HG03095 (cell line): Measurements from ENCODE around the gene PRKAR2B.
"Not testable (repeated sequence)": the region's sequence is repeated elsewhere in the genome, so short reads cannot be mapped to it uniquely, and the experiment has no call there.

Experiments used
- ATAC-seq: cut with Tn5 transposase; IDR thresholded peaks from one replicate; pipeline ENCODE4 v1.9.1; 2021; ENCODE audit warnings: moderate library complexity; ENCODE audit not compliant: unreplicated experiment

PRKAR2B gene

DNA sequence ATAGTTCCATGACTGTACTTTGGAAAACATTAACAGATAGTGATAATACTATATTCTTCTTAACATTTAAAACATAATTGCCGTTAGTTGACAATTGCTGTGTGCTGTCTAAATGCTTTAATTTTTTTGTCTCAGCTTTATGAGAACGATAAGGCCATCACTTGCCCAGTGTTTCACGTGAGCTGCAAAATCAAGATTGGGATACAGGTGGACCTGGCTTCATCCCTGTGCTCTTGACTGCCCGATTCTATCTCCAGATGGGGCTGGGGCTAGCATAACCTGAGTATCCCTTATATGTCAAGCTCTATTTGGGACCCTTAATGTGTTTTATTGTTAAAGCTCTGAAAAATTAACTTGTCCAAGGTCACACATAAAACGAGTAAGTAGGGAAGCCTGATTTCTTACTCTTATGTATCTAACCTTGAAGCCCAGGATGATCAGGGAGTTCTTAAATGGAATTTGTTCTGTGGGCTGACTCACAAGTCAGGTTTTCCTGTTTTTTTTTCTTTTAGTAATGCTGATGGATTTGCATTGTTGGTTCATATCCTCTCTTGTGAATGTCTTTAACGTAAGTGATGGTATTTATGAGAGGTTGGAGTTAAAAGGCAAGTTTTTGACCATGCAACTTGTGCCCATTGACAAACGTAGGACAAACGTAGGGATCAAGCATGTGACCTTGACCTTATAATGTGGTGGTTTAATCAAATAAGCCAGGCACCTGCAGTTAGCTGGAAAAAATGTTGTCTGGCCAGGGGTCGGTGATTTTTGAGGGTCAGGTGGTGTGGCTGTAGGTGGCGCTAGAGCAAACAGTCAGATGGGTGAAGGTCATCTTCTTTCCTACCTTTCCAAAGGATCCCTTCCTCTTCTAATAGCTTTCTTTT is 3.6 kb downstream of the PRKAR2B start:
- no peak for ATAC-seq

DNA sequence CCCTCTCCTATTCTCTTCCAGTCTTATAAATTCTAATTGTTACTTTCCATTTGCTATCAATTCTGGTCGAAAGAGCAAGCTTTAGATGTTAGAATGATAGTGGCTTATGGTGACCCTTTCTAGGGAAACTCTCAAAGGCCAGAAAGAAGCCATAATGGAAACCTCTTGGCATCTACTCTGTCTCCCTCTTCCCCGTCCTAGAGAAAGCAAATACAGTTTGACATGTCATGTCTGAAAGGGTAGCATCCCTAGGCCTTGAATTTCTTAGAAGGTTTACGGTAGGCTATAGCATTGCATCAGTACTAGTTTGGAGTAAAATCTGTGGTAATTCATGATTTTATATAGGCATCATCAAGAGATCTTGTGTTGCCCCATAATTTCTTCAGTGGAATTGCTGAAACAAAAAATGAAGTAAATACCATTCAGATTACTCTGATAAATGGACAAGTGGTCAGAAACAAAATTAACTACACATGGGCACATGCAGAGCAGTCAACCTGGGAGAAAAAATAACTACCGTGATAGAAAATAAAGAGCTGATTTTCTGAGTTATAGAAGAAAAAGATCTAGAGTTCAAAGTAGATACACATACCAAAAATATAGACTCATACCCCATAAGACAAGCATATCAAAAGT is 4.4 kb downstream of the PRKAR2B start:
- no peak for ATAC-seq

DNA sequence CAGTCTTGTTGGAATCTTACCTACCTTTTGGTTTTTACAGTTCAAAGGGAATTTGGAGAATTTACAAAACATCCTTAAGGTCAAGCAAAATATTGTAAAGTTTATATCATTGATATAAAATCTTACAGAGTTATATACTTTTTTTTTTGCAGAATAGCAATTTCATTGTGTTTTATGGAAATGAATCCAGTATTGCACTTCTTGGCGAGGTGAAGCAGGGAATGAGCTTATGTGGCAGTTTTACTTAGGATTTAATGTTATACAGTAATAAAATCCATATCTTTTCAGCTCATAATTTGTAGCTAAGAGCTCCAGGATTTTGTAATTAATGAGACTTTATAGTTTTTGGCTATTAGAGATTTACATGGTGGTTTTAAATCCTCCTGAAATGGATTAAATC is 5.0 kb downstream of the PRKAR2B start:
- no peak for ATAC-seq

DNA sequence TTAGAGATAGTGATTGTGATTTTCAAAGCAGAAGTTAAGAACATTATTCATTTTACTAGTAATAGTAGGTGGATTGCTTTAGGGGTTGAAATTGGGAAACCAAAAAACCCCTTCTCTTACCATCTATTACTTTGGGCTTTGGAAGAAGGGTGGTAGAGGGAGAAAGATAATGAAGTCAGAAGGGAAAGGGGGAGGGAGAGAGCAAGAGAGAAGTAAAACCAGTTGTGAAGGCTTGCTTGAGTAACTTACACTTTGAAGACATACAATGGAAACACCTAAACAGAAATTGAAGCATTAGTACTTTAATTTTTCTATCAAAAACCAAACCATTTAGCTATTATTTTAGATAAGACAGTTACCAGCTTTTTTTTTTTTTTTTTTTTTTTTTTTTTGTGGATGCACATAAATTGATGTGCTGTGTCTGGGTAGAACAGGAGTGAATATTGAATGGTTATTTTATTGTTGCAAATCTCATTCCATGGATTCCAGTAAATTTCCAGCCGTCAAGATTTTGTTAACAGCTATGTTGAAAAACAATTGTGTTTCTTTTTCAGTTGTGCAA is 5.5 kb downstream of the PRKAR2B start:
- no peak for ATAC-seq

DNA sequence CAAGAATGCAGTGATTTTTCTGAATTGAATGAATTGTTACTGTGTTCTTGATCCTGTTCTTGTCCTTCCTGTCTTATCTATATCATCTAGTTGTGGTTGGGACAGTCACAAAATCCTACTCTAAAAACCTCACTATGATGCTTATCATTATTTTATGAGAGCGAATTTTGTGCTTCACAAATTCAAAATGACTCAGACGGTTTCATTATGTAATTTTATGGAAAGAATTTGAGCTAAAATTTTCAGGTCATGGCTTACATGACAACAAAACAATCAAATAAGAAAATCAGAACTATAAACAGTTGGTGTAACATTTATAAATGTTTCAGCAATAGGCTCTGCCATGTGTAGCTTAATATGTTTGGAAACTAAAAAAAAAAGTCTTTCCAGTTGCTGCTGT is 6.9 kb downstream of the PRKAR2B start:
- ATAC-seq = no peak

DNA sequence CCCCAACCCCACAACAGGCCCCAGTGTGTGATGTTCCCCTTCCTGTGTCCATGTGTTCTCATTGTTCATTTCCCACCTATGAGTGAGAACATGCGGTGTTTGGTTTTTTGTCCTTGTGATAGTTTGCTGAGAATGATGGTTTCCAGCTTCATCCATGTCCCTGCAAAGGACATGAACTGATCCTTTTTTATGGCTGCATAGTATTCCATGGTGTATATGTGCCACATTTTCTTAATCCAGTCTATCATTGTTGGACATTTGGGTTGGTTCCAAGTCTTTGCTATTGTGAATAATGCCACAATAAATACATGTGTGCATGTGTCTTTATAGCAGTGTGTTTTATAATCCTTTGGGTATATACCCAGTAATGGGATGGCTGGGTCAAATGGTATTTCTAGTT is 10.5 kb downstream of the PRKAR2B start:
- ATAC-seq = not testable (repeated sequence)

DNA sequence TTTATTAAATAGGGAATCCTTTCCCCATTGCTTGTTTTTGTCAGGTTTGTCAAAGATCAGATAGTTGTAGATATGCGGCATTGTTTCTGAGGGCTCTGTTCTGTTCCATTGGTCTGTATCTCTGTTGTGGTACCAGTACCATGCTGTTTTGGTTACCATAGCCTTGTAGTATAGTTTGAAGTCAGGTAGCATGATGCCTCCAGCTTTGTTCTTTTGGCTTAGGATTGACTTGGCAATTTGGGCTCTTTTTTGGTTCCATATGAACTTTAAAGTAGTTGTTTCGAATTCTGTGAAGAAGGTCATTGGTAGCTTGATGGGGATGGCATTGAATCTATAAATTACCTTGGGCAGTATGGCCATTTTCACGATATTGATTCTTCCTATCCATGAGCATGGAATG is 11.6 kb downstream of the PRKAR2B start:
- ATAC-seq = not testable (repeated sequence)

DNA sequence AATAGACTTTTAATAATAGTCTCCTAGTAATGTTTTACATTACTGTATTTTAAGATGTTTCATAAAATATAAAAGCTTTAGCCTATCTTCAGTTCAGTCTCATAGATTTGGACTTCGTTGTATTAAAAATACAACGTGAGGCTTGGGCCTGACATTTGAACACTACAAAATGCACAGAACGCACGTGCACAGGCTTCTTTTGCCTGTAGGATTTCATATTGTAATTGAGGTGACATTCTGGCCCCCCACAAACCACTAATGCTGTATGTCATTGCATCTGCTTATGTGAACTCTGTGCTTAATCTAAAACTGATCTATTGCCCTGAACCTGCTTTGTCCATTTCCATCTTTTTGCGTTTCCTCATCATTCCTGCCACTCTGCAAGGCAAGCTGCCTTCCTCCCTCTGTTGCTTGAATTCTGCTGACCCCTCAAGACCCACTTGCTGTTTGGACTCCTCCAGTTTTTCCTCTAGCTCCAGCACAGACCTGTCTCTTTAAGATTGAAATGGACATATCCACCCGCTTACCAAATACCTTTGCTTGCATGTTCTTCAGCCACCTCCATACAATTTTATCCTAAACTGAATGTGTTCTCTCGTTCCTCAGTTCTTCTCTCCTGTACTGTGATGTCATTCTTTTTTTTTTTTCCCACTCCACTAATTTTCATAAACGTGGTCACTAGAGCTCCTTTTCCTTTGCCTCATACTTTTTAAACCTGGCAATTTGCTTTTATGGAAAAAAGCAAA is 12.4 kb downstream of the PRKAR2B start:
- no peak for ATAC-seq

DNA sequence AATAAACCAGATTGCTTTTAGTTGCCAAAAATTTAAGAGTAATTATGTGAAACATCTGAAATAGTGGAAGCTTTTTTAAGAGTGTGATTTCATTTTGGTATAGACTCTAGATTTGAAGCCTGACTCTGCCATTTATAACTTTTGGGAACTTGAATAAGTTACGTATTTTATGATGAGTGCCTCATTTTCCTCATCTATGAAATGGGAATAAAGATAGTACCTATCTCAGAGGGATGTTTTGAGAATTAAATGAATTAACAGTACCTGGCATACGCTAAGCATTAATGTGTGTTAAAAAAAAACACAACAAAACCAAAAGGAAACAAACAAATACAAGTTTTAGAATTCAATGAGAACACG is 12.9 kb downstream of the PRKAR2B start:
- no peak for ATAC-seq

DNA sequence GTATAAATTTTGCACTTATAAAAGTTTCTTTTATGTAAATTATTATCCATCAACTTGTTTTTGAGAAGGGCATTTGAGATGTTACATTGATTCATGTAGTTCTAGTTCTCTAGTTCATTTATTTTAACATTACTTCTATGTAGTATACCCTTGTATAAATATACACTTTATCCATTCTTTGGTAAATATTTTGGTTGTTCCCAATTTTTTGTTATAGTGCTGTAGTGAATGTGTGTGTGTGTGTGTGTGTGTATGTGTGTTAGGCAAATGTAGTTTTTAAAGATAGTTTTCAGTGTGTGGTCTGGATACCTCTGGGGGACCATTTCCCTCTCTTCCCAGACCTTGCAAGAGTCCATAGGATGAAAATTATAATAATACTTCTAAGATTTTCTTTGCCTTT is 15.0 kb downstream of the PRKAR2B start:
- ATAC-seq = no peak

DNA sequence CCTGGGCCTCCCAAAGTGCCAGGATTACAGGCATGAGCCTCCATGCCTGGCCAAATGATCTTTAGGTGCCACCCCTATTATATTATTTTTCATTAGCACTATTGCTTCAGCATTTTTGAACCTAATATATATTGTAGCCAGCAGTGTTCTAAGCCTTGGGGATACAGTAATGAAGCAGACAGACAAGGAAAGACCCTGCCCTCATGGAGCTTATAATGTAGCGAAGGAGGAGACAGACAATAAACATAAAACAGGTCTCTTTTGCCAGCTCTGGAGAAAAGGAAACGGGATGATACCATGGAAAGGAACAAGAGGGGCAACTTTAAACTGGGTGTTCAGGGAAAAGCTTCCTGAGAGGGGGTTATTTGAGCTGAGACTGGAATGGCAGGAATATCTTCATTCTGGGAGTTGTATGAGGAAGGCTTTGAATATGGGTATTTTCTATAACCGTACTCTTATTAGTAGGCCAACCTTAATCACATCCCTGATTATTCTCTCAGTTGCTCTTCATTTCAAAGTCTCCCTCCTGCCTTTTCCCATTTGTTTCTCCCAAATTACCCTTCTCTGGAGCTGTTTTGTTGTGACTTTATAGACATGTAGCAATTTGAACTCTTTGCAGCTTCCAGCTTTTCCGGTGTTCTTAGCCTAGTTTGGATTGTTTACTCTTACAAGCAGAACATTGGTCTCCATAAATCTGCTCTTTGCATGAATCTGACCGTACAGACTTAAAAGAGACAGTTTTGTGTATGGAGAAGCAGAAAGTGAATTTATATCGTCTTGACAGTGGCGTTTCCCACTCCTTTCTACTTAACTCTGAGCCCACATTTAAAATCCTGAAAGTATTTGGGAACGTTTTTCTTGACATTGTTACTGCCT is 19.0 kb downstream of the PRKAR2B start:
- ATAC-seq = no peak

DNA sequence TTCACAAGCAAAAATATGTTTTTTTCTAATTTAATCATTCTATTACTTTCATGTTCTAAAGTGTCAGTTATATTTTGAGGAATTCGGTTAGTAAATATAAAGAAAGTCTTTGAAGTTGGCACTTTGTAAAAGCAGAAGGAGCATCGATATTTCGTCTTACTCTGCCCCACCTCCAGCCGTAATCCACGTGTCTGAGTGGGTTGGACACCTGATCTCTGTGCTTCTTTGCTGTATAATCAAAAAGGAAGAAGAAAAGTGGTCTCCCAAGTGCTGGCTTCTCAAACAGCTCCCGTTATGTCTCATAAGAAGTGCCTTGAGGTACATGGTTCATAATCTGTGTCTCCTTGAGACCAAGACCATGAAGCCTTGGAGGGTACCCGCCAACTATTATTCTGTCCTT is 19.8 kb downstream of the PRKAR2B start:
- ATAC-seq = no peak

DNA sequence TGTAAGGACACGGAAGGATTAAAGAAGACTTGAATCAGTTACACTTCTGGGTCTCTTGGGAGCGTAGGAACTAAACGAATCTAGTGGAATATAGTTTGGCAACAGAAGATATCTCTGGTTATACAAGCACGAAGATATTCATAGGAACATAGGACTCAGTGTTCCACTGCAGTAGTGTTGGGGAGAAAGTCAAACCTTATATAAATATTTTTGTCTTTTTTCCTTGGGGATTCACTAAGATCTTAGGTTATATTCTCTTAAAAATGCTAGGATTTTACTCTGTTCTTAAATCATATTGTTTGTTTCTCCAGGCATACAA is 21.4 kb downstream of the PRKAR2B start:
- no peak for ATAC-seq

DNA sequence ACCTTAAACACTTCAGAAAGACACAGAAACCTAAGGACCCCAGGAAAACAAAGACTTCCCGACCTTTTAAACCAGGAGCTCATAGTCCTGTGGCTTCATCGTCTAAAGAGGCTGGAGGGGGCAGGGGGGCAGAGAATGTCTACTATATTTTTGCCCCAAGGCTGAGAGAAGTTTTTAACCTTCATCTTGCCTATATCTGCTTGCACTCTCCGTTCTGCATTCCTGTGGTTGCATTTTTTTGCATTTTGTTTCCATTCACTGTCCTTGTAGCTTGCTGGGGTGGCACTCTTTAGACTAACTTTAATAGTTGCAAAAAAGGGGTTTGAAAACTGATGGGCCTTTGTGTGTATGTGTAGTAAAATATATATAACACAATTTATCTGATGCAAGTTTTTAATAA is 23.7 kb downstream of the PRKAR2B start:
- no peak for ATAC-seq

DNA sequence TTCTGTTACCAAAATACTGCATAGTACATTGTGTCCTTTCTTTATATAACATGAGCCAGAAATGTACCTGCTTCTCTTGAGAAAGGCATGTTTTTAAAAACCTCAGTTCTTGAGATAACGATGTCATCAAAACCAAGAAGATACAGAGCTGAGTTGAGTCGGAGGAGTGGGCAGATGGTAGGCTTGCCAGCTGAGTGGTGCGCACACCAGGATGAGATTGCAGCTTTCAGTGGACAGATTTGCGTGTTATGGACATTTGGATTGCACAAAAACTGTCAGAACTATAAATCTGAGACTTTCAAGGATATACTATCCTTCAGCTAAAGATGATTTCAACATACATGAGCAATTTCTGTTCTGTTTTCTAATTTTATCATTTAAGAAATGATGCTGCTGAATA is 25.0 kb downstream of the PRKAR2B start:
- no peak for ATAC-seq

DNA sequence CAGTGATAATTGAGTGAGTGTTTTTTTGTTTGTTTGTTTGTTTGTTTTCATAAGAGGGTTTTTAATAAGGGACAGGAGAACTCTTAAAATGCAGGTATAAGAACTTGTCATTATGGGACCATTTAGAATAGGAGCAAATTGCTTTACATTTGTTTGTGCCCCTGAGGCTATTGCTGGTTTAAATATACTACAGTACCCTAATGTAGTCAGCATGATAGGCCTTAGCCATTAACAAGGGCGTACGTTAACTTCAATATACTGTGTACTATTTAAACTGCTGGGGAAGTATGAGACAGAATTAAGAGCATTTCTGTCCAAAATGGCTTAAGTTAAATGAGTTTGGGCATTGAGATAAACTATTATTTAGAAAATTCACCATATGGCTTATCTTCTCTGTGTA is 26.2 kb downstream of the PRKAR2B start:
- no peak for ATAC-seq

DNA sequence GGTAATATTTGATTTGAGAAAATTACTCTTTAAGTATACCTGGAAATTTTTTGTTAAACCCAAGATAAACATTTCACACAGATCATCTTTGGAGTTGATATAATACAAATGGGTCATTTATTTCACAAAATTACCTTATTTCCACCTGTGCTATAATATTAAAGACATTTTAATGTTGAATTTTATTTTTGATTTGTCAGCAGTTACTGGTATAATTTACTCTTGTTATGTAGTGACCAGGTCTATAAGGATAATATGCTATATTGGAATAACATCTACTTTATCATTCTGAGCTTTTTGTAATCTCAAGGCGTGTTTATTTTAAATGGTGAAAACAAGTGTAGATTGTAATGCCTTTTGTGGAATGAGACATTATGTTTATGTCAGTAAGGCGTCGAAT is 26.6 kb downstream of the PRKAR2B start:
- no peak for ATAC-seq

DNA sequence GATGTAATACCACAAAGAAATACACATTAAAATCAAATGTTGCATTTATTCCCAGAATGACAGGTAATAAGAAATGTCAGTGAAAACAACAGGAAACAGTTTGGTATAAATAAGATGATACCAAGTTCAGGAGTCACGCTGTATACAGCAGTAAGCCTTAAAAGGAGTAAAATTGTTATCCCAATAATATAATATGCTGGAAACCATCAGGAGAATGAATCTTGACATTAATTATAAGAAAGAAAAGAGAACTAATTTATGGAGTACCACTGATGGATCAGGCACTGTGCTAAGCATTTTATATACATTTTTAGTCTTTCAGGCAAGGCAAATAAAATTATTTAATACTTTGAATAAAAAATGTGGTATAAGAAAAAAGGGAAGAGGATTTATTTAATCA is 27.6 kb downstream of the PRKAR2B start:
- no peak for ATAC-seq

DNA sequence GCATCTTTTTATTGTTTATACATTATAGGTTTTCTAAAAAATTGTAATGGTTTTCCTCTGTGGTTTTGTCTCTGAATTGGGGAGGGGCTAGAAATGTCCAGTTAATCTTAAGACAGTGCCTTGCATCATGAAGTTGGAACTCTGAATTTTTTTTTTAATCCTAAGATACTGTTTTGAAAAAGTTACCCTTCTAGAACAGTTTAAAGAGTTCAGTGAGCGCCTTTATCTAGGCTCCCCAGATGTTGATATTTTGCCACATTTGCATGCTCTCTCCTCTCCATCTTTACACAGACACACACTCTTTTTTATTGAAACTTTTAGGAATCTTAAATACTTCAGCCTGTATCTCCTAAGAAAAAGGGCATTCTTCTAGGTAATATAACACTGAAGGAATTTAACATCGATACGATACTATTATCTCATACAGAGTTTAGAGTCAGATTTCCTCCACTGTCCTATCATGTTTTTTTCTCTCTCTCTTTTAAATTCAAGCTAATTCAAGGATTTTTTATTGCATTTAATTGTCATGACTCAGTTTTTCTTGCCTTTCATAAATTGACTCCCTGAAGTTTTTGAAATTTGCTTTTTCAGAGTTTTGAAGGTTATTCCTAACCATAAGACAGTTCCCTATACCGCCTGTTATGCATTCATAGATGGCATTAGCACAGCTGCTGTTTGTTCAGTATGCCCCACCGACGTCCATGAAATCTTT is 31.5 kb downstream of the PRKAR2B start:
- ATAC-seq = no peak
